Upper lobe of left lung (tissue), 6 donors: ENCODE results near the gene KNDC1. TPM values are rescaled to one million over a fixed set of nuclear protein-coding genes. Genes with fewer than 3 reads are reported as not detected.

Source experiments
- ATAC-seq, 2 donors: fragments of 200-7000 bp; cut with Tn5 transposase; one replicate each; pipeline ENCODE4 v1.9.1; 2022; ENCODE audit warnings: mild to moderate bottlenecking in 2 of 2, moderate library complexity in 2 of 2; ENCODE audit not compliant: low FRiP score in 2 of 2
- DNase-seq, 2 donors: peaks; one replicate each; pipeline ENCODE4 v3.0.0-alpha.2; 2019 to 2020
- H3K27ac ChIP-seq, 4 donors: fragments of 200-600 bp; sonication (generic); one replicate each; pipeline ENCODE4 v1.5.1; 2016 to 2019
- H3K27me3 ChIP-seq, 4 donors: fragments of 200-600 bp; sonication (generic); one replicate each; pipeline ENCODE4 v1.5.1; 2017 to 2019
- H3K36me3 ChIP-seq, 4 donors: fragments of 200-600 bp; sonication (generic); one replicate each; pipeline ENCODE4 v1.5.1; 2016 to 2019
- H3K4me1 ChIP-seq, 4 donors: fragments of 200-600 bp; sonication (generic); one replicate each; pipeline ENCODE4 v1.5.1; 2018 to 2019
- H3K4me3 ChIP-seq, 4 donors: fragments of 200-600 bp; sonication (generic); one replicate each; pipeline ENCODE4 v1.5.1; 2017 to 2019; ENCODE audit warnings: mild to moderate bottlenecking in 2 of 4, moderate library complexity in 1 of 4
- H3K9me3 ChIP-seq, 4 donors: fragments of 200-600 bp; sonication (generic); one replicate each; pipeline ENCODE4 v1.5.1; 2018 to 2019
- CTCF ChIP-seq, 6 experiments: fragments of 450-650 bp in 4 of 6; fragments of 200-600 bp in 2 of 6; sonication (generic) in 2 of 6; IDR thresholded peaks; one replicate each; pipeline ENCODE4 v1.5.1; 2016 to 2019; ENCODE audit warnings: antibody characterized with exemption in 6 of 6
- EP300 ChIP-seq, 4 donors: sonication (generic); formaldehyde crosslinking; IDR thresholded peaks; one replicate each; pipeline ENCODE4 v1.5.1; 2017; ENCODE audit warnings: antibody characterized with exemption in 4 of 4, control low read depth in 2 of 4
- POLR2A ChIP-seq, 4 donors: fragments of 450-650 bp; IDR thresholded peaks; one replicate each; pipeline ENCODE4 v1.5.1; 2016 to 2017; ENCODE audit warnings: antibody characterized with exemption in 4 of 4, mild to moderate bottlenecking in 2 of 4
- POLR2AphosphoS5 ChIP-seq, 2 donors: sonication (generic); formaldehyde crosslinking; IDR thresholded peaks; one replicate each; pipeline ENCODE4 v1.5.1; 2017; ENCODE audit warnings: antibody characterized with exemption in 2 of 2
- WGBS, 2 donors: methylation state at CpG; one replicate each; pipeline ENCODE4 v1.1.5; 2017 to 2018; 5-methylcytosine and 5-hydroxymethylcytosine counted together
- total RNA-seq, 6 donors: library from RNA; depleted of rRNA in 4 of 6; stranded (reverse); fragments of >200 nt in 4 of 6; gene quantifications; one replicate each; pipeline versions ENCODE4 v1.1.0 to v1.2.1, GENCODE V29; 2016 to 2021
- donor health status: DM: no; HTN: no; CAD: no; lungs with moderate emphysema.
- donor health status: DM: no; HTN: yes; CAD: no; lungs with severe emphysema.

KNDC1 gene
- total RNA-seq, 6 donors from 2014 or later = 7.1 to 30.3 (median 15.5) TPM

GRCh38 chr10:133186416-133187090 is 26.5 kb downstream of the KNDC1 start:
- 71 to 79% methylated on average over 14 to 34 of the region's 34 CpGs for WGBS, 2 donors
- TF ChIP-seq CTCF (IDR thresholded peaks at IDR 0.05) (no peak), POLR2AphosphoS5 (IDR thresholded peaks at IDR 0.05) (no peak), EP300 (IDR thresholded peaks at IDR 0.05) (no peak), POLR2A (IDR thresholded peaks at IDR 0.05) (no peak)
- Histone ChIP-seq H3K9me3 (no peaks in the 10 kb centered on the region), H3K27me3 (no peaks in the 10 kb centered on the region), H3K27ac (no peak overlapping the region), H3K4me1 (no peaks in the 10 kb centered on the region), H3K36me3 (no peaks in the 10 kb centered on the region), H3K4me3 (no peak overlapping the region)
- DNase-seq = peak in 1 of 2 donors; percentile 64
- ATAC-seq = no peak

GRCh38 chr10:133187091-133187905 is 27.3 kb downstream of the KNDC1 start:
- H3K27me3 ChIP-seq = no peaks in the 10 kb centered on the region
- H3K4me1 ChIP-seq = no peaks in the 10 kb centered on the region
- TF ChIP-seq POLR2AphosphoS5 (IDR thresholded peaks at IDR 0.05) (no peak), CTCF (IDR thresholded peaks at IDR 0.05) (no peak), POLR2A (IDR thresholded peaks at IDR 0.05) (no peak)
- ATAC-seq (no peak), DNase-seq (peak in 1 of 2 donors; percentile 84)
- no peak overlapping the region for H3K27ac ChIP-seq
- H3K36me3 ChIP-seq = no peaks in the 10 kb centered on the region
- H3K4me3 ChIP-seq = no peak overlapping the region
- H3K9me3 ChIP-seq = no peaks in the 10 kb centered on the region
- 68 to 90% methylated on average over 15 to 31 of the region's 38 CpGs for WGBS, 2 donors

GRCh38 chr10:133187906-133188681 is 28.1 kb downstream of the KNDC1 start:
- ATAC-seq (no peak), DNase-seq (peak in 1 of 2 donors; percentile 71)
- WGBS, 2 donors = 87 to 88% methylated on average over 31 to 34 of the region's 38 CpGs
- Histone ChIP-seq H3K27me3 (no peaks in the 10 kb centered on the region), H3K4me3 (no peak overlapping the region), H3K4me1 (no peaks in the 10 kb centered on the region), H3K9me3 (no peaks in the 10 kb centered on the region), H3K27ac (no peak overlapping the region), H3K36me3 (no peaks in the 10 kb centered on the region)
- no peak for TF ChIP-seq CTCF (IDR thresholded peaks at IDR 0.05)
- TF ChIP-seq POLR2A (IDR thresholded peaks at IDR 0.05) = no peak
- no peak for TF ChIP-seq EP300 (IDR thresholded peaks at IDR 0.05)

GRCh38 chr10:133189256-133189655 is 29.2 kb downstream of the KNDC1 start:
- Histone ChIP-seq H3K4me3 (no peak overlapping the region), H3K4me1 (no peaks in the 10 kb centered on the region), H3K27me3 (no peaks in the 10 kb centered on the region), H3K27ac (no peak overlapping the region), H3K36me3 (no peaks in the 10 kb centered on the region), H3K9me3 (no peaks in the 10 kb centered on the region)
- WGBS, 2 donors = 87 to 90% methylated on average over 17 of the region's 22 CpGs
- TF ChIP-seq CTCF (IDR thresholded peaks at IDR 0.05) = no peak
- no peak for TF ChIP-seq POLR2AphosphoS5 (IDR thresholded peaks at IDR 0.05)
- no peak for TF ChIP-seq POLR2A (IDR thresholded peaks at IDR 0.05)
- TF ChIP-seq EP300 (IDR thresholded peaks at IDR 0.05) = no peak
- ATAC-seq (peak in 1 of 2 donors; percentile 9), DNase-seq (peak in 1 of 2 donors; percentile 78)
